ENCODE data around the gene ARFIP1.
A peak's percentile ranks its signal among the peaks of the same experiment; 100 is the strongest.
"Not testable (repeated sequence)": the region's sequence is repeated elsewhere in the genome, so short reads cannot be mapped to it uniquely, and the experiment has no call there.

The ARFIP1 gene

GRCh38 chr4:152843481-152844090 is 63.8 kb downstream of the ARFIP1 start:
- no peak for DNase-seq (ENCODE audit: low read depth in 2 of 2)

- no peak for DNase-seq (ENCODE audit: low read depth in 2 of 2)
Observed at GRCh38 chr4:152847376-152847775, 67.6 kb downstream of the ARFIP1 start.

- no peak for DNase-seq (ENCODE audit: low read depth in 2 of 2)
Observed at GRCh38 chr4:152848508-152848907, 68.8 kb downstream of the ARFIP1 start.

GRCh38 chr4:152849350-152849749 is 69.6 kb downstream of the ARFIP1 start:
- no peak for DNase-seq (ENCODE audit: low read depth in 2 of 2)

GRCh38 chr4:152850377-152850776 is 70.6 kb downstream of the ARFIP1 start:
- peak; percentile 12 to 24 for DNase-seq (ENCODE audit: low read depth in 2 of 2)

GRCh38 chr4:152851226-152851625 is 71.5 kb downstream of the ARFIP1 start:
- DNase-seq (ENCODE audit: low read depth in 2 of 2), result no peak

GRCh38 chr4:152853293-152853692 is 73.5 kb downstream of the ARFIP1 start:
- no peak for DNase-seq (ENCODE audit: low read depth in 2 of 2)

- DNase-seq (ENCODE audit: low read depth in 2 of 2), result not testable (repeated sequence)
Observed at GRCh38 chr4:152854016-152854415, 74.3 kb downstream of the ARFIP1 start.

GRCh38 chr4:152856960-152857359 is 77.2 kb downstream of the ARFIP1 start:
- DNase-seq (ENCODE audit: low read depth in 2 of 2), result no peak

GRCh38 chr4:152858934-152859333 is 79.2 kb downstream of the ARFIP1 start:
- no peak for DNase-seq (ENCODE audit: low read depth in 2 of 2)

GRCh38 chr4:152860046-152860445 is 80.3 kb downstream of the ARFIP1 start:
- no peak for DNase-seq (ENCODE audit: low read depth in 2 of 2)

- no peak for DNase-seq (ENCODE audit: low read depth in 2 of 2)
Observed at GRCh38 chr4:152862608-152863007, 82.9 kb downstream of the ARFIP1 start.

GRCh38 chr4:152864361-152864760 is 84.6 kb downstream of the ARFIP1 start:
- no peak for DNase-seq (ENCODE audit: low read depth in 2 of 2)

- not testable (repeated sequence) for DNase-seq (ENCODE audit: low read depth in 2 of 2)
Observed at GRCh38 chr4:152866432-152866993, 86.8 kb downstream of the ARFIP1 start.

- no peak for DNase-seq (ENCODE audit: low read depth in 2 of 2)
Observed at GRCh38 chr4:152870606-152871005, 90.9 kb downstream of the ARFIP1 start.

GRCh38 chr4:152875261-152875660 is 95.5 kb downstream of the ARFIP1 start:
- no peak for DNase-seq (ENCODE audit: low read depth in 2 of 2)

GRCh38 chr4:152877868-152878267 is 98.1 kb downstream of the ARFIP1 start:
- no peak for DNase-seq (ENCODE audit: low read depth in 2 of 2)

- DNase-seq (ENCODE audit: low read depth in 2 of 2), result no peak
Observed at GRCh38 chr4:152880263-152880662, 100.5 kb downstream of the ARFIP1 start.

- DNase-seq (ENCODE audit: low read depth in 2 of 2), result no peak
Observed at GRCh38 chr4:152881974-152882373, 102.2 kb downstream of the ARFIP1 start.

GRCh38 chr4:152885185-152885584 is 105.4 kb downstream of the ARFIP1 start:
- no peak for DNase-seq (ENCODE audit: low read depth in 2 of 2)

GRCh38 chr4:152886201-152886600 is 106.4 kb downstream of the ARFIP1 start:
- DNase-seq (ENCODE audit: low read depth in 2 of 2), result no peak

GRCh38 chr4:152887981-152888380 is 108.2 kb downstream of the ARFIP1 start:
- DNase-seq (ENCODE audit: low read depth in 2 of 2), result no peak

- DNase-seq (ENCODE audit: low read depth in 2 of 2), result no peak
Observed at GRCh38 chr4:152892974-152893373, 113.2 kb downstream of the ARFIP1 start.

GRCh38 chr4:152894673-152895072 is 114.9 kb downstream of the ARFIP1 start:
- DNase-seq (ENCODE audit: low read depth in 2 of 2), result no peak

Data from stimulated activated CD4-positive, alpha-beta T cell treated with anti-CD3 and anti-CD28 coated beads, Interleukin-15, amount 100 ng/mL, for 48 hours (primary cell).